Measurements from ENCODE around the gene PDK1.

DNA sequence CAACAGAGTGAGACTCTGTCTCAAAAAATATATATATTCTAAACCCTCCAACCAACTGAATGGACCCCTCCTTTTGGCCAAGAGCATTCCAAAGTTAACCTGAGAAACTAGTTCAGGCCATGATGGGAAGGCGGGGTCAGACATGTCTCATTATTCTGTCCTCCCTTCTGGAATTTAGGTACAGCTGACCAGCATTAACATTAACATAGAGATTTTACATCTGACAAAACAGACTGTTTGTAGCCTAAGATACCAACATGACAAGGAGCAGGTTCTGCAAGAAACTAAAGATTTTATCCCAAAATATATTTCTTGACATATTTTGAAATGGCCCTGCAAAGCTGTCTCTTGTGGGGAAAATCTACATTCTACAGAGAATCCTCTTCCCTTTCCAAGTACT is 6.8 kb upstream of the PDK1 start:
- no peak for TF ChIP-seq POLR2A (IDR thresholded peaks at IDR 0.05)
- TF ChIP-seq, protein P1, sequence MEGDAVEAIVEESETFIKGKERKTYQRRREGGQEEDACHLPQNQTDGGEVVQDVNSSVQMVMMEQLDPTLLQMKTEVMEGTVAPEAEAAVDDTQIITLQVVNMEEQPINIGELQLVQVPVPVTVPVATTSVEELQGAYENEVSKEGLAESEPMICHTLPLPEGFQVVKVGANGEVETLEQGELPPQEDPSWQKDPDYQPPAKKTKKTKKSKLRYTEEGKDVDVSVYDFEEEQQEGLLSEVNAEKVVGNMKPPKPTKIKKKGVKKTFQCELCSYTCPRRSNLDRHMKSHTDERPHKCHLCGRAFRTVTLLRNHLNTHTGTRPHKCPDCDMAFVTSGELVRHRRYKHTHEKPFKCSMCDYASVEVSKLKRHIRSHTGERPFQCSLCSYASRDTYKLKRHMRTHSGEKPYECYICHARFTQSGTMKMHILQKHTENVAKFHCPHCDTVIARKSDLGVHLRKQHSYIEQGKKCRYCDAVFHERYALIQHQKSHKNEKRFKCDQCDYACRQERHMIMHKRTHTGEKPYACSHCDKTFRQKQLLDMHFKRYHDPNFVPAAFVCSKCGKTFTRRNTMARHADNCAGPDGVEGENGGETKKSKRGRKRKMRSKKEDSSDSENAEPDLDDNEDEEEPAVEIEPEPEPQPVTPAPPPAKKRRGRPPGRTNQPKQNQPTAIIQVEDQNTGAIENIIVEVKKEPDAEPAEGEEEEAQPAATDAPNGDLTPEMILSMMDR (IDR thresholded peaks at IDR 0.05): no peak
- no peak for TF ChIP-seq POLR2AphosphoS5 (IDR thresholded peaks at IDR 0.05)
